Psoas muscle (tissue), 8 donors: ENCODE results near the gene KSR1. TPM values are rescaled to one million over a fixed set of nuclear protein-coding genes. Genes with fewer than 3 reads are reported as not detected.
"Not testable (repeated sequence)": the region's sequence is repeated elsewhere in the genome, so short reads cannot be mapped to it uniquely, and the experiment has no call there.

ENCODE experiments used
- ATAC-seq, 4 donors: fragments of 200-7000 bp; cut with Tn5 transposase; one replicate each; pipeline ENCODE4 v1.9.1; 2020; ENCODE audit warnings: moderate library complexity in 3 of 4, mild to moderate bottlenecking in 2 of 4
- DNase-seq, 2 donors: peaks; one replicate each; pipeline ENCODE4 v3.0.0-alpha.2; 2020
- H3K27ac ChIP-seq: fragments of 200-600 bp; one replicate; pipeline ENCODE4 v1.8.0; 2022
- H3K27me3 ChIP-seq, 3 donors: fragments of 200-600 bp in 1 of 3; one replicate each; pipeline versions ENCODE4 v1.6.1 to v1.8.0; 2013 to 2022; ENCODE audit warnings: low read length in 2 of 3, mild to moderate bottlenecking in 2 of 3, moderate library complexity in 1 of 3; ENCODE audit not compliant: insufficient read depth in 3 of 3
- H3K36me3 ChIP-seq, 2 donors: fragments of 200-600 bp in 1 of 2; one replicate each; pipeline versions ENCODE4 v1.6.1 to v1.8.0; 2013 to 2022; ENCODE audit warnings: low read depth in 1 of 2, mild to moderate bottlenecking in 1 of 2, moderate library complexity in 1 of 2; ENCODE audit not compliant: insufficient read depth in 1 of 2
- H3K4me1 ChIP-seq: fragments of 200-600 bp; one replicate; pipeline ENCODE4 v1.8.0; 2022
- H3K4me3 ChIP-seq: fragments of 200-600 bp; one replicate; pipeline ENCODE4 v1.8.0; 2022; ENCODE audit warnings: mild to moderate bottlenecking
- H3K9me3 ChIP-seq: fragments of 200-600 bp; one replicate; pipeline ENCODE4 v1.8.0; 2022
- WGBS, 3 donors: extraction: QIAGEN DNeasy Blood & Tissue Kit; methylation state at CpG; one replicate each; pipeline versions ENCODE4 v1.1.6 to v1.1.7; 2013; 5-methylcytosine and 5-hydroxymethylcytosine counted together
- intact Hi-C, 2 donors: fragments of 100-400 bp; cut with DNase I; formaldehyde crosslinking; loops; one replicate each; pipeline versions ENCODE4 v1.11.0 to v1.14.2; 2022
- polyA plus RNA-seq, 3 donors: library from polyadenylated mRNA; stranded (reverse); fragments of 200-250 nt; gene quantifications; one replicate each; pipeline ENCODE4 v1.2.3, GENCODE V29; 2013
- total RNA-seq, 4 donors: library from RNA; stranded (reverse); fragmentation: NEBNext Ultra II Directional in 2 of 4; extraction: Animal tissue kit (Norgen Biotek cat#: 25700) in 2 of 4; gene quantifications; one replicate each; pipeline versions ENCODE4 v1.2.1 to v1.2.4, GENCODE V29; 2021 to 2023
- TF ChIP-seq, protein P1 (sequence below): fragments of 200-600 bp; IDR thresholded peaks from one replicate; pipeline ENCODE4 v1.8.0; 2022; ENCODE audit warnings: antibody characterized with exemption
- donor health status: healthy with polysubstance abuse.
- donor health status: DM: no; HTN: no; CAD: no; lungs with moderate emphysema.
- donor health status: Bipolar disorder and iron deficiency.
- donor health status: healthy.
- donor health status: DM: yes; HTN: yes; CAD: no.
- donor health status: DM: no; HTN: no; CAD: no.
- donor health status: DM: no; HTN: no; CAD: no.
- donor health status: DM: yes; HTN: yes; CAD: no.

KSR1 gene
- total and polyA plus RNA-seq, 7 donors: 7.8 to 93.0 (median 46.5) TPM

DNA sequence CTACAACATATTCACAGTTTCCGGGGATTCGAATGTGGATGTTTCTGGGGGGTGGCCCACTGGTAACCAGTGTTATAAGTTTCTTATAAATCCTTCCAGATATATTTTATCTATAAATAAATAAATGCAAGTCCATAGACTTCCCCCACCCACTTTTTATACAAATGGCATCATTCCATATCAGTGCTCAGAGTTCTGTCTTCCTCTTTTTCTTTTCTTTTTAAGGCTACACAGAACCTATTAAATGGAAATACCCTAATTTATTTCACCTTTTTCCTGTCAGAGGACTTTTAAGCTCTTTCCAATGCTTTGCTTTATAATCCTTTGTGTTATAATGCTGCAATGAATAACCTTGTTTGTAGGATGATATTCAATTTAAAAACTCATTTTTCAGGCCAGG, 178.5 kb downstream of the KSR1 start:
- Histone ChIP-seq H3K9me3 (no peaks in the 10 kb centered on the region), H3K4me3 (no peak overlapping the region), H3K27ac (no peak overlapping the region), H3K27me3 (no peaks in the 10 kb centered on the region), H3K36me3 (no peaks in the 10 kb centered on the region), H3K4me1 (peaks cover 18% of the 10 kb centered on the region)
- DNase-seq (no peak), ATAC-seq (no peak)
- 90 to 95% (median 94%) methylated on average over 2 of the region's 2 CpGs for WGBS, 3 donors
- intact Hi-C loops: no loop called here
- TF ChIP-seq, protein P1, sequence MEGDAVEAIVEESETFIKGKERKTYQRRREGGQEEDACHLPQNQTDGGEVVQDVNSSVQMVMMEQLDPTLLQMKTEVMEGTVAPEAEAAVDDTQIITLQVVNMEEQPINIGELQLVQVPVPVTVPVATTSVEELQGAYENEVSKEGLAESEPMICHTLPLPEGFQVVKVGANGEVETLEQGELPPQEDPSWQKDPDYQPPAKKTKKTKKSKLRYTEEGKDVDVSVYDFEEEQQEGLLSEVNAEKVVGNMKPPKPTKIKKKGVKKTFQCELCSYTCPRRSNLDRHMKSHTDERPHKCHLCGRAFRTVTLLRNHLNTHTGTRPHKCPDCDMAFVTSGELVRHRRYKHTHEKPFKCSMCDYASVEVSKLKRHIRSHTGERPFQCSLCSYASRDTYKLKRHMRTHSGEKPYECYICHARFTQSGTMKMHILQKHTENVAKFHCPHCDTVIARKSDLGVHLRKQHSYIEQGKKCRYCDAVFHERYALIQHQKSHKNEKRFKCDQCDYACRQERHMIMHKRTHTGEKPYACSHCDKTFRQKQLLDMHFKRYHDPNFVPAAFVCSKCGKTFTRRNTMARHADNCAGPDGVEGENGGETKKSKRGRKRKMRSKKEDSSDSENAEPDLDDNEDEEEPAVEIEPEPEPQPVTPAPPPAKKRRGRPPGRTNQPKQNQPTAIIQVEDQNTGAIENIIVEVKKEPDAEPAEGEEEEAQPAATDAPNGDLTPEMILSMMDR: no peak

DNA sequence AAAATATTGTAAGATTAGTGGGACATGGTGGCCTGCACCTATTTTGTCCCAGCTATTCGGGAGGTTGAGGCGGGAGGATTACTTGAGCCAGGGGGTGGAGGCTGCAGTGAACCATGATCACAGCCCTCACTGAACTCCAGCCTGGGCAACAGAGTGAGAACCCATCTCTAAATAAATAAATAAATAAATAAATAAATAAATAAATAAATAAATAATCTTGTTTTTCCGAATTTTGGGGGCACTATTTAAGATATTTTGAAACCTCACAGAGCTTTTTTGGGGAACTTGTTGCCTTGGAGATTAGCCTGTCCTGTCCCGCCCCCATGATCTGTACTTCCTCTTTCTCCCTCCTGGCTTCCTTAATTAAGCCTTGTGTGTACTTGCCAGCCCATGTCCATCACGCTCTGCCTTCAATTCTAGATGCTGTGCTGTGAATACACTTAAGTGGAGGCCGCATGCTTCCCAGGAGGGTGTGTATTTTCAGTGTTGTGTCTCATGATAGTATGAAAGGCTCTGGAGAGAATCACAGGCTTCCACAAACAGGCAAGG, 179.1 kb downstream of the KSR1 start:
- ATAC-seq (no peak), DNase-seq (no peak)
- intact Hi-C loops: no loop called here
- Histone ChIP-seq H3K4me3 (no peak overlapping the region), H3K27ac (no peak overlapping the region), H3K36me3 (no peaks in the 10 kb centered on the region), H3K9me3 (no peaks in the 10 kb centered on the region), H3K27me3 (no peaks in the 10 kb centered on the region), H3K4me1 (peaks cover 18% of the 10 kb centered on the region)
- TF ChIP-seq, protein P1: no peak
- 83 to 93% (median 85%) methylated on average over 6 of the region's 6 CpGs for WGBS, 3 donors

DNA sequence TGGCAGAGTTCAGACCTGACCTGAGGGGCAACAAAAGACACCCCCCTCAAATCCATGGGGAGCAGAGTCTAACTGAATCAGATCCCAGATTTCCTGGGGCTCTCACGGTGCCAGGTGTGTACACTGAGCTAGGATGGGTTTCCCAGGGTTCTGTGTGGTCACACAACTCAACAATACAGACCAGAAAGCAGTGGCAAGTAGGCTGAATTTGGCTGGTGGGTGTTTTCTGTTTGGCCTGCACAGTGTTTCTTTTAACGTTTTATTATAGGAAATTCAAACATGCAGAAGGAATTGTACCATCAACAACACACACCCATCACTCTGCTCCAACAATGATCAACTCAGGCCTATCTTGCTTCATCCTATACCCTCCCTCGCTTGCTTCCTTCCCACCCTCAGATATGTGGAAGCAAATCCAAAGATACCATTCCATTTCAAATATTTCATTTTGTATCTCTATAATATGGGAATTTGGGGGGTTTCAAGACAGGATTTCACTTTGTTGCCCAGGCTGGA, 179.8 kb downstream of the KSR1 start:
- peaks cover 18% of the 10 kb centered on the region for H3K4me1 ChIP-seq
- WGBS, 3 donors: 75 to 81% (median 76%) methylated on average over 3 of the region's 3 CpGs
- ATAC-seq, H3K27me3 ChIP-seq, H3K4me3 ChIP-seq, intact Hi-C loops, DNase-seq, H3K27ac ChIP-seq, H3K9me3 ChIP-seq, H3K36me3 ChIP-seq: not testable (repeated sequence)

DNA sequence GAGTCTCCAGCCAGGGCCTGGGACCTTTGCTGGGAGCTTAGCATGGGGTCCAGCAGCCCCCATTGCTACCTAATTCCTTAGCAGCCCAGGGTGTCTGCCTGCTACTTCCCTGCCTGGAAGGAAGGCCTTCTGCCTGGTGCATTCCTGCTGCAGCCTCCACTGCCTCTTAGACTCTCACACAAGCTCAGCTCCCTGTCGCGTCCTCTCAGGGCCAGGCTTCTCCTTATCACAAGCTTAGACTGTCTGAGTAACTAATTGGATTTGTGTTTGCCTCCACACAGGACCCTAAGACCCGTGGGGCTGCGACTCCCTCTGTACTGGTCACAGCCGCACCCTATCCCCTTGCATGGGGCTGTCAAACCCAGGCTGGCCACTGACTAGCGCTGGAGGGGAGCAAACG, 181.6 kb downstream of the KSR1 start:
- ATAC-seq, H3K27ac ChIP-seq, DNase-seq, H3K4me3 ChIP-seq, H3K36me3 ChIP-seq, H3K9me3 ChIP-seq, intact Hi-C loops, H3K27me3 ChIP-seq: not testable (repeated sequence)
- H3K4me1 ChIP-seq: peaks cover 11% of the 10 kb centered on the region
- WGBS, 3 donors: 92 to 97% (median 97%) methylated on average over 7 of the region's 7 CpGs

DNA sequence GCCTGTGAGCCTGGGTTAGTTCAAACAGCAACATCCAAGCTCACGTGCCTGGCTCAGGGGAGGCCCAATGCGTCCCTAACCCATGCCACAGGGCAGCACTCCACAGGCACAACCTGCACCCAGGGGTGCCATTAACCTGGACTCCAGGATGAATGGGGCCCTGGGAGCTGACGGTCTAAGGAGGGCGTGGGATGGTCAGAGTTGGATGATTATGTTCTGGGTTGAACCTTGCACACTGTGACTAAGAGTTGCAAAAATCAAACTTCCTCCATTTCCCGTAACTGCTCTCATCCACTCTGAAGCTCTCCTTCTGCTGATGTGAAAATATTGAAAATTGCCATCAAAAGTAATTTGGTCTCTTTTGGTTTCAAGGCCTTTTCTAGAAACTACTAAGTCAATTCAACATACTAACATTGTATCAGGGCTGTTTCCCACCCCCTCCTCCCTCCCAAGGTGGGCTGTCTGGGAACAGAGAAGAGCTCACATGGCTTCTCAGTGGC, 182.2 kb downstream of the KSR1 start:
- H3K9me3 ChIP-seq, H3K4me1 ChIP-seq, DNase-seq, H3K36me3 ChIP-seq, ATAC-seq, intact Hi-C loops, H3K4me3 ChIP-seq, H3K27me3 ChIP-seq, H3K27ac ChIP-seq: not testable (repeated sequence)
- WGBS, 3 donors: 91 to 100% (median 94%) methylated on average over 1 of the region's 5 CpGs

DNA sequence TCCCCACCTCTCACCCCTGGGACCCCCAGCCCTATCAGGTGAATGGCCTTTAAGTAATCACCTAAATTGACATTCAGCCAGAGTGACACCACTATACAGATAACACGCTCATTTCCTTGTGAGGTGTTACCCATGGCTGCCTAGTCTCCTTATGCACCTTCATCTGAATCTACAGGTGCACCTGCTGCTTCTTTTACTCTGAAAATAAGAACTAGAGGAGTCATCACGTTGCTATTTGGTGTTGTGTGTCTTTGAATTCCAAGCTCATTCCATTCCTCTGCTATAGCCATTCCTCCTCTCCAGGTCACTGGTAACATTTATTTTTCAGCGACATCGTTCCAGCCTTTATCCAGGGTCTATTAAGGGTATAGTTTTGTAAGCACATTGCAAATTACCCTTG, 184.5 kb downstream of the KSR1 start:
- DNase-seq (no peak), ATAC-seq (no peak)
- H3K36me3 ChIP-seq: no peaks in the 10 kb centered on the region
- 80 to 92% (median 83%) methylated on average over 4 of the region's 4 CpGs for WGBS, 3 donors
- no peaks in the 10 kb centered on the region for H3K27me3 ChIP-seq
- peaks cover 12% of the 10 kb centered on the region for H3K4me1 ChIP-seq
- H3K4me3 ChIP-seq: no peak overlapping the region
- no peak overlapping the region for H3K27ac ChIP-seq
- intact Hi-C loops: no loop called here
- TF ChIP-seq, protein P1: no peak
- no peaks in the 10 kb centered on the region for H3K9me3 ChIP-seq
